ENCODE results near the gene CEND1.
A peak's percentile ranks its signal among the peaks of the same experiment; 100 is the strongest.

The CEND1 gene

DNA sequence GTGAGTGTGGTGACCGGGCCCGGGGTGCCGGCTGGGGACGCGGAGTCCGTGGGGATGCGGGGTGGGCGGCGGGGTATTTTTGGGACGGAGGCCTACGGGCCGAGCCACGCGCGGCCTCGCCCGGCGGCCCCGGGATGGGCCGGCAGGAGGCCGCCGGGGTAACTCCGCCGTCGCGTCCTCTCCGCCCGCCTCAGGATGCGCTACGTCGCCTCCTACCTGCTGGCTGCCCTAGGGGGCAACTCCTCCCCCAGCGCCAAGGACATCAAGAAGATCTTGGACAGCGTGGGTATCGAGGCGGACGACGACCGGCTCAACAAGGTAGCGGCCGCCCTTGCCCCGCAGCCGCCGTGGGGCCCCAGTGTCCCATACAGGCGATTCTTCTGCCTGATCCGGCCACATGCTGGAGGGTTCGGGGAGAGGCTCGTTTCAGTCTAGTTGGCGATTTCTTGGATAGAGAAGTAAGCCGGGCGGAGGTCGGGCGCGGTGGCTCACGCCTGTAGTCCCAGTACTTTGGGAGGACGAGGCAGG, 20.2 kb upstream of the CEND1 start:
- H3K4me1 ChIP-seq (ENCODE audit: control insufficient read depth, insufficient read depth, low read length): peaks cover 29% of the 10 kb centered on the region
- peak overlapping the region; percentile 98 to 99 for H3K9ac ChIP-seq (ENCODE audit: low read length in 2 of 2)
- H3K36me3 ChIP-seq (ENCODE audit: control insufficient read depth in 2 of 2, insufficient read depth in 2 of 2, low read length in 2 of 2): peaks cover 21 to 23% of the 10 kb centered on the region in 2 donors
- H3K27me3 ChIP-seq (ENCODE audit: control insufficient read depth in 1 of 2, insufficient read depth in 2 of 2, low read length in 2 of 2): no peaks in the 10 kb centered on the region
- peak overlapping the region; percentile 93 to 94 for H3K4me3 ChIP-seq (ENCODE audit: low read length in 2 of 2)
- H3K9me3 ChIP-seq (ENCODE audit: control insufficient read depth in 2 of 2, low read length in 2 of 2): no peaks in the 10 kb centered on the region
- H3K27ac ChIP-seq (ENCODE audit: low read length): peak overlapping the region; percentile 97

DNA sequence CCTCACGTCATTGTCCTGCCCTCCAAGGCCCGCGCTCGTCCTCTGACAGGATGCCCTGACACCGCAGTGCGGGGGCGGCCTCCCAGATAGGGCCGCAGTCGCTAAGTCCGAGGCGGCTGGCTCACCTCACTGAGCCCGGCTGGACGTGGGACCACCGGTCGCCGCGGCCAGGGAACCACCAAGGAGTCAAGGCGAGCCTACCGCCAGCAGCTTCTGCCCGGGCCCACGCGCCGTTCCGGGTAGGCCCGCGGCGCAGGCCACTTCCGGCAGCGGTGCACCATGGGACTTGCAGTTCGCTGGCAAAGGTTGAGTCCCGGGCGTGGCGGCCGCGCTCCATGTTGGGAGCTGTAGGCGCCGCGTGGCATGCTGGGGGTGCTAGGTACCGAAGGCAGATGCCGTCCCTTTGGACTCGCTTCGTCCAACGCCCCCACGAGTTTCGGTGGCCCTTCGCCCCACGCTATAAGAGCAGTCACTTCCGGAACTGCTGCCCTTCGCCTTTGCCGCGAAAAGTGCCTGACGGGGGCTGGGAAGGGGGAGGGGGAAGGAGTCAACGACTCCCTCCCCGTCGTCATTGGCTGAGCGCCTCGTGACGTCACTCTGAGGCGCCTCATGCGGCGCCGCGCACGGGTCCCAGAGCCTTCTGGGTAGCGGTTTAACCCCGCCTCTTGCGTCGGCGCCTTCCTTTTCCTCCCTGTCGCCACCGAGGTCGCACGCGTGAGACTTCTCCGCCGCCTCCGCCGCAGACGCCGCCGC, 19.6 kb upstream of the CEND1 start, which contains the start of gene RPLP2:
Gene RPLP2 (plus strand): TSS at position 681 of the 753 bp plus-strand sequence. CDS start 268 bp downstream, outside the sequence.
- peak within 1 kb of the TSS; percentile 93 to 94 for H3K4me3 ChIP-seq (ENCODE audit: low read length in 2 of 2)
- no peaks in the 10 kb centered on the region for H3K9me3 ChIP-seq (ENCODE audit: control insufficient read depth in 2 of 2, low read length in 2 of 2)
- no peaks in the 10 kb centered on the region for H3K27me3 ChIP-seq (ENCODE audit: control insufficient read depth in 1 of 2, insufficient read depth in 2 of 2, low read length in 2 of 2)
- peak within 1 kb of the TSS; percentile 97 for H3K27ac ChIP-seq (ENCODE audit: low read length)
- H3K36me3 ChIP-seq (ENCODE audit: control insufficient read depth in 2 of 2, insufficient read depth in 2 of 2, low read length in 2 of 2): peaks cover 21 to 23% of the 10 kb centered on the region in 2 donors
- peak within 1 kb of the TSS; percentile 98 to 99 for H3K9ac ChIP-seq (ENCODE audit: low read length in 2 of 2)
- H3K4me1 ChIP-seq (ENCODE audit: control insufficient read depth, insufficient read depth, low read length): peaks cover 34% of the 10 kb centered on the region

GRCh38 chr11:808427-809286, 18.8 kb upstream of the CEND1 start:
- H3K27ac ChIP-seq (ENCODE audit: low read length): peak overlapping the region; percentile 97
- no peaks in the 10 kb centered on the region for H3K9me3 ChIP-seq (ENCODE audit: control insufficient read depth in 2 of 2, low read length in 2 of 2)
- peaks cover 20 to 23% of the 10 kb centered on the region in 2 donors for H3K36me3 ChIP-seq (ENCODE audit: control insufficient read depth in 2 of 2, insufficient read depth in 2 of 2, low read length in 2 of 2)
- H3K4me3 ChIP-seq (ENCODE audit: low read length in 2 of 2): peak overlapping the region; percentile 93 to 94
- H3K9ac ChIP-seq (ENCODE audit: low read length in 2 of 2): peak overlapping the region; percentile 98 to 99
- peaks cover 42% of the 10 kb centered on the region for H3K4me1 ChIP-seq (ENCODE audit: control insufficient read depth, insufficient read depth, low read length)
- no peaks in the 10 kb centered on the region for H3K27me3 ChIP-seq (ENCODE audit: control insufficient read depth in 1 of 2, insufficient read depth in 2 of 2, low read length in 2 of 2)

- H3K36me3 ChIP-seq (ENCODE audit: control insufficient read depth in 2 of 2, insufficient read depth in 2 of 2, low read length in 2 of 2): peaks cover 0 to 2% of the 10 kb centered on the region in 2 donors
- no peak overlapping the region for H3K27ac ChIP-seq (ENCODE audit: low read length)
- peak overlapping the region; percentile 36 to 68 for H3K9ac ChIP-seq (ENCODE audit: low read length in 2 of 2)
Measured at GRCh38 chr11:804599-804964, 14.7 kb upstream of the CEND1 start.

DNA sequence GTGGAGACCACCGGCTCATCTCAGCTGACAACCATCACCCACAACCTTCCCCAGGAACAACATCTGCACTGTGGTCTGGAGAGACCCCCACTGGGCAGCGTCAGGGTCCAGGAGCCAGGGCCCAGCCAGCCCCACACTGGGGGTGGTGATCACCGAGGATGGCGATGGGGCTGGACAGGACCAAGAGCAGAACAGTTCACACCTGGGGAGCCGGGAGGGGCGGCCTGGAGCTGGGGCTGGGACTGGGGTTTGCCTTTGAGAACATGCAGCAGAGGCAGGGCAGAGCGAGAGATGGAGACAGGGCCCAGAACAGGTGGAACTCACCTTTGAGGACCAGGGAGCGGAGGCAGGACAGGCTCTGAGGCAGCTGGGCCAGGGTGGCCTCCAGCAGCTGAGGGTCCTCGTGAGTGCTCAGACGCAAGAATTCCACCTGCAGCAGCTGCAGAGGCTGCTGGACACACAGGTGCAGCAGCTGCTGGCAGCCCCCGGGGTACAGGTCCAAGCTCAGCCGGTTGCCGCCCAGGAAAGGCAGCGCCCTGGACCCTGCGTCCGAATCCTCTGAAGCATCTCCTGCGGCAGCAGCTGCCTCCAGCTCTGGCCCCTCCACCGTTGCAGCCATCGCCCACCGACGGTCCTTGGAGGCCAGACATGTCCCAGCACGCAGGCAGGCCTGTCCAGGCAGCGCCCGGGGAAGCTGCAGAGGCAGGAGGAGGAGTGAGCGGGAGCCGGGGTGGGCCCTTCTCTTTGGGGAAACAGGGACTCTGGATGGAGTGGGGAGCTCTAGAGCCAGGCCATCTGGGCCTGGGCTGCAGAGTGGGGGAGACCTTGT, 14.1 kb upstream of the CEND1 start:
- peaks cover 0 to 2% of the 10 kb centered on the region in 2 donors for H3K36me3 ChIP-seq (ENCODE audit: control insufficient read depth in 2 of 2, insufficient read depth in 2 of 2, low read length in 2 of 2)
- H3K9me3 ChIP-seq (ENCODE audit: control insufficient read depth in 2 of 2, low read length in 2 of 2): no peaks in the 10 kb centered on the region
- no peaks in the 10 kb centered on the region for H3K27me3 ChIP-seq (ENCODE audit: control insufficient read depth in 1 of 2, insufficient read depth in 2 of 2, low read length in 2 of 2)
- no peak overlapping the region for H3K27ac ChIP-seq (ENCODE audit: low read length)
- H3K9ac ChIP-seq (ENCODE audit: low read length in 2 of 2): peak overlapping the region; percentile 36 to 68
- H3K4me1 ChIP-seq (ENCODE audit: control insufficient read depth, insufficient read depth, low read length): peaks cover 23% of the 10 kb centered on the region
- H3K4me3 ChIP-seq (ENCODE audit: low read length in 2 of 2): peak overlapping the region; percentile 72 to 73

More at GRCh38 chr11:804599-804964, 14.7 kb upstream of the CEND1 start:
- no peaks in the 10 kb centered on the region for H3K27me3 ChIP-seq (ENCODE audit: control insufficient read depth in 1 of 2, insufficient read depth in 2 of 2, low read length in 2 of 2)
- no peaks in the 10 kb centered on the region for H3K9me3 ChIP-seq (ENCODE audit: control insufficient read depth in 2 of 2, low read length in 2 of 2)
- H3K4me1 ChIP-seq (ENCODE audit: control insufficient read depth, insufficient read depth, low read length): peaks cover 27% of the 10 kb centered on the region
- peak overlapping the region; percentile 72 to 73 for H3K4me3 ChIP-seq (ENCODE audit: low read length in 2 of 2)

- no peak overlapping the region for H3K9ac ChIP-seq (ENCODE audit: low read length in 2 of 2)
- no peak overlapping the region for H3K4me3 ChIP-seq (ENCODE audit: low read length in 2 of 2)
- H3K27ac ChIP-seq (ENCODE audit: low read length): no peak overlapping the region
- no peaks in the 10 kb centered on the region for H3K27me3 ChIP-seq (ENCODE audit: control insufficient read depth in 1 of 2, insufficient read depth in 2 of 2, low read length in 2 of 2)
- H3K9me3 ChIP-seq (ENCODE audit: control insufficient read depth in 2 of 2, low read length in 2 of 2): no peaks in the 10 kb centered on the region
- peaks cover 0 to 2% of the 10 kb centered on the region in 2 donors for H3K36me3 ChIP-seq (ENCODE audit: control insufficient read depth in 2 of 2, insufficient read depth in 2 of 2, low read length in 2 of 2)
- peaks cover 18% of the 10 kb centered on the region for H3K4me1 ChIP-seq (ENCODE audit: control insufficient read depth, insufficient read depth, low read length)
Measured at GRCh38 chr11:803467-803742, 13.5 kb upstream of the CEND1 start.

DNA sequence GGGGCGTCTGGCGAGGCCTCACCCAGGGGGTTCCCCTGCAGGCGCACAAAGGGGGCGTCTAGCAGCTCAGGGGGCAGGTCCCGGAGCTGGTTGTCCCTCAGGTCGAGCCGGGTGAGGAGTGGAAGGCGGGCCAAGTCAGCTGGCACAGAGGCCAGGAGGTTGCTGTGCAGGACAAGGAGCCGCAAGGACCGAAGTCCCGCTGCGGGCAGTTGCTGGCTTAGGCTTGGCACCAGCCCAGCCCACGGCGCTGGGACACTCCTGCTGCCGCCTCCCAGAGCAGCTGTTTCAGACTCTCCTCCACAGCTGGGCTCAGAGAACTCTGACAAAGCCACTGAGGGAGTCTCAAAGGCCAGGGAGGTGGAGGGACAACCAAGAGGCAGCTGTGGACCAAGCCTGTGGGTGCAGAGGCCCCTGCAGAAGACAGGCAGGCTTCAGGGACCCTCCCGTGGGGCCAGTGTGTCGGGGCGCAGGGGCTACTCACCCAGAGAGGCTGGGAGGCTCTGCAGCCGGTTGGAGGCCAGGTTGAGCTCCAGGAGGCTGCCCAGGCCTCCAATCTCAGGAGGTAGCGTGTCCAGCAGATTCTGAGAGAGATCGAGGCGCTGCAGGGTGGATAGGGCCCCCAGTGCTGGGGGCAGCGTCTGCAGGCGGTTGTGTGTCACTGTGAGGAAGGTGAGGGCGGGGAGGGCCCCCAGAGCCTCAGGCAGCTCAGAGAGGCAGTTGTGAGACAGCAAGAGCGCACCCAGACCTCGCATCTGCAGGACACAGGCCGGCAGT, 13.0 kb upstream of the CEND1 start:
- no peaks in the 10 kb centered on the region for H3K9me3 ChIP-seq (ENCODE audit: control insufficient read depth in 2 of 2, low read length in 2 of 2)
- peaks cover 20% of the 10 kb centered on the region for H3K4me1 ChIP-seq (ENCODE audit: control insufficient read depth, insufficient read depth, low read length)
- no peaks in the 10 kb centered on the region for H3K27me3 ChIP-seq (ENCODE audit: control insufficient read depth in 1 of 2, insufficient read depth in 2 of 2, low read length in 2 of 2)
- peaks cover 0 to 2% of the 10 kb centered on the region in 2 donors for H3K36me3 ChIP-seq (ENCODE audit: control insufficient read depth in 2 of 2, insufficient read depth in 2 of 2, low read length in 2 of 2)
- no peak overlapping the region for H3K4me3 ChIP-seq (ENCODE audit: low read length in 2 of 2)
- no peak overlapping the region for H3K27ac ChIP-seq (ENCODE audit: low read length)
- no peak overlapping the region for H3K9ac ChIP-seq (ENCODE audit: low read length in 2 of 2)

GRCh38 chr11:802018-802617, 12.2 kb upstream of the CEND1 start:
- Histone ChIP-seq H3K36me3 (ENCODE audit: control insufficient read depth in 2 of 2, insufficient read depth in 2 of 2, low read length in 2 of 2) (peaks cover 0 to 2% of the 10 kb centered on the region in 2 donors), H3K9ac (ENCODE audit: low read length in 2 of 2) (no peak overlapping the region), H3K27ac (ENCODE audit: low read length) (no peak overlapping the region), H3K27me3 (ENCODE audit: control insufficient read depth in 1 of 2, insufficient read depth in 2 of 2, low read length in 2 of 2) (no peaks in the 10 kb centered on the region), H3K4me3 (ENCODE audit: low read length in 2 of 2) (no peak overlapping the region), H3K9me3 (ENCODE audit: control insufficient read depth in 2 of 2, low read length in 2 of 2) (no peaks in the 10 kb centered on the region), H3K4me1 (ENCODE audit: control insufficient read depth, insufficient read depth, low read length) (peaks cover 26% of the 10 kb centered on the region)

DNA sequence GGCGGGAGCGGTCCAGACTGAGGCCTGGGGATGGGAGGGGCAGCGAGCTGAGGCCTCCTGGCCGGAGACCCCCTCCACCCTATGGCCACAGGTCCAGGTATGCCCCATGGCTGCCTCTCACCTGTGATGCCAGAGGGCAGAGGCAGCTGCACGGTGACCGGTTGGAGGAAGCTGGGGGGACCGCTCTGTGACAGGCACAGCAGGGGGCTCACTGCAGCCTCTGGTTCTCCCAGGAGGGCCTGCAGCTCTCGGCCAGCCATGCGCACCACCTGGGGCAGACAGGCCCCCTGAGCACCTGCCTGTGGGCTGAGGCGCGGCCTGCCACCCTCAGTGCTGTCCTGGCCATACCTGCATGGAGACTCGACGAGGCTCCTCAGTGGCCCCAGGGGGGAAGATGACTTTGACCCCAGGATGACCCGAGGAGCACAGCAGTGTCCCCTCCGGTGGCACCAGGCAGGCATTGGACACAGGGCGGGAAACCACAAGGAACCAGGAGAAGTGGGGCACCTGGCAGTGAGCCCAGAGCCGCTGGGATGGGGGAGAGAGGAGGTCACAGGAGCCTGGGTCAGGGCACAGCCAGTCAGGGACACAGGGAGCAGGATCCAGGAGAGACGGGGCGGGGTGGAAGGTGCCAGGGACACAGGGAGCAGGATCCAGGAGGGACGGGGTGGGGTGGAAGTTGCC, 11.3 kb upstream of the CEND1 start:
- H3K27me3 ChIP-seq (ENCODE audit: control insufficient read depth in 1 of 2, insufficient read depth in 2 of 2, low read length in 2 of 2): no peaks in the 10 kb centered on the region
- H3K4me1 ChIP-seq (ENCODE audit: control insufficient read depth, insufficient read depth, low read length): peaks cover 34% of the 10 kb centered on the region
- no peak overlapping the region for H3K9ac ChIP-seq (ENCODE audit: low read length in 2 of 2)
- no peak overlapping the region for H3K27ac ChIP-seq (ENCODE audit: low read length)
- no peak overlapping the region for H3K4me3 ChIP-seq (ENCODE audit: low read length in 2 of 2)
- H3K36me3 ChIP-seq (ENCODE audit: control insufficient read depth in 2 of 2, insufficient read depth in 2 of 2, low read length in 2 of 2): peaks cover 0 to 2% of the 10 kb centered on the region in 2 donors
- no peaks in the 10 kb centered on the region for H3K9me3 ChIP-seq (ENCODE audit: control insufficient read depth in 2 of 2, low read length in 2 of 2)
